ENCODE results near the gene ELMO3.

ELMO3 gene

DNA sequence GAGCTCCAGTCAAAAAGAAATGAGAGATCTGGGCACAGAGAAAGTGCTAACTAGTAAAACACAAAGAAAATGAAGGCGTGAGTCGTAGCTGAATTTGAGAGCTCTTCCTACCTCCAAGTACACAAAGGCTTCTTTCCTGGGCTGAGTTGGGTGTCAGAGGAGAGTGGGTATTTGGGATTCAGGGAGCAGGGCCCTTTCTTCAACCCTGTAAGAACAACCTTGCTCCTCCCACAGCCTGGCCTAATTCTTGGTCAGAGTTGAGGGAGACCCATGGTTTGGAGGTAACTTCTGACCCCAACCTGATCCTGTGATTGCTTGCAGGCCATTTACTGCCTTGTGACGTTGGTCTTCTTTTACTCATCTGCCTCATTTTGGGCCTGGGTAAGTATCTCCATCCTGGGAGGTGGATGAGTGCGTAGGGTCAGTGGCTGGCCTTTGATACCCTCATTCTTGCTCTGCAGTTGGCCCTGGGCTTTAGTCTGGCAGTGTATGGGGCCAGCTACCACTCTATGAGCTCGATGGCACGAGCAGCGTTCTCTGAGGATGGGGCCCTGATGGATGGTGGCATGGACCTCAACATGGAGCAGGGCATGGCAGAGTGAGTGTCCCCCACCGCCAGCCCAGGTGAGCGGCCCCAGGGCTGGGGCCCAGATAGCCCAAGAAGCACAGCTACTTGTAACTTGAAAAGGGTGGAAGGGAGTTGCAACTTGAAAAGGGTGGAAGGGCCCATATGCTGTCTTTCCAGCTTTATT lies 29.3 kb downstream of the ELMO3 start (continued):
- no peak for TF ChIP-seq ZNF530 (tag by site-specific recombination; IDR thresholded peaks at IDR 0.05; ENCODE audit: low read depth)
- TF ChIP-seq, protein P1, sequence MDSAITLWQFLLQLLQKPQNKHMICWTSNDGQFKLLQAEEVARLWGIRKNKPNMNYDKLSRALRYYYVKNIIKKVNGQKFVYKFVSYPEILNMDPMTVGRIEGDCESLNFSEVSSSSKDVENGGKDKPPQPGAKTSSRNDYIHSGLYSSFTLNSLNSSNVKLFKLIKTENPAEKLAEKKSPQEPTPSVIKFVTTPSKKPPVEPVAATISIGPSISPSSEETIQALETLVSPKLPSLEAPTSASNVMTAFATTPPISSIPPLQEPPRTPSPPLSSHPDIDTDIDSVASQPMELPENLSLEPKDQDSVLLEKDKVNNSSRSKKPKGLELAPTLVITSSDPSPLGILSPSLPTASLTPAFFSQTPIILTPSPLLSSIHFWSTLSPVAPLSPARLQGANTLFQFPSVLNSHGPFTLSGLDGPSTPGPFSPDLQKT (IDR thresholded peaks at IDR 0.05; ENCODE audit: borderline replicate concordance, low read depth, low read length) = no peak

DNA sequence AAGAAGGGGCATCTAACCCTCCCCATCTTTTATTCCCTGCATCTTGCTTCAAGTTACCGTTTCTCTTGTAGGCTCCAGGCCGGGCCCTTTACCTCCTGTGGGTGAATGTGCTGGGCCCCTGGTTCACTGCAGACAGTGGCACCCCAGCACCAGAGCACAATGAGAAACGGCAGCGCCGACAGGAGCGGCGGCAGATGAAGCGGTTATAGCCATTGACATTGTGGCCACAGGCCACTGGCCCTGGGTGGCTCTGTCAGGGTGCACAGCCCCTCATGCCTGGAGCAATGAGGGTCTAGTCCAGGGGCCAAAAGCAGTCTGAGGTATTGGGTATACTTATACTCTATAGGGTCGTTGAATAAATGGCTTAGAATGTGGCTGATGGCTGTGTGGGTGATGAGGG lies 30.0 kb downstream of the ELMO3 start:
- TF ChIP-seq ZNF623 (tag by site-specific recombination; IDR thresholded peaks at IDR 0.05) (no peak), ZNF169 (tag by site-specific recombination; IDR thresholded peaks at IDR 0.05) (no peak), ZNF138 (tag by site-specific recombination; IDR thresholded peaks at IDR 0.05; ENCODE audit: borderline replicate concordance) (no peak), ZNF571 (tag by site-specific recombination; IDR thresholded peaks at IDR 0.05) (no peak), ZNF133 (tag by site-specific recombination; IDR thresholded peaks at IDR 0.05) (no peak), IKZF3 (tag by site-specific recombination; IDR thresholded peaks at IDR 0.05) (no peak), SP2 (tag by site-specific recombination; IDR thresholded peaks at IDR 0.05) (no peak), RBAK (tag by site-specific recombination; IDR thresholded peaks at IDR 0.05) (no peak)
- ChIA-PET CTCF (no interaction called here), POLR2A (interaction anchor here (1.3 to 10.0 kb wide), 2 partner anchors 18 to 31 kb away, joined by 4 to 109 read pairs; partner anchors contain the start of genes FHOD1 and SLC9A5)
- H3K9me3 ChIP-seq (ENCODE audit: control insufficient read depth, insufficient read depth, low read depth, low read length) = no peaks in the 10 kb centered on the region
- no peak overlapping the region for H3K27ac ChIP-seq (ENCODE audit: extremely low read depth, low read depth, low read length)
- H3K4me3 ChIP-seq (ENCODE audit: low read depth, low read length) = no peak overlapping the region
- H3K36me3 ChIP-seq (ENCODE audit: control insufficient read depth in 2 of 2, insufficient read depth in 1 of 2, low read length in 2 of 2) = peaks cover 4 to 53% of the 10 kb centered on the region in 2 experiments; a peak in 2 of 3 replicates
- H3K4me1 ChIP-seq (ENCODE audit: control insufficient read depth, insufficient read depth, low read length) = no peaks in the 10 kb centered on the region

DNA sequence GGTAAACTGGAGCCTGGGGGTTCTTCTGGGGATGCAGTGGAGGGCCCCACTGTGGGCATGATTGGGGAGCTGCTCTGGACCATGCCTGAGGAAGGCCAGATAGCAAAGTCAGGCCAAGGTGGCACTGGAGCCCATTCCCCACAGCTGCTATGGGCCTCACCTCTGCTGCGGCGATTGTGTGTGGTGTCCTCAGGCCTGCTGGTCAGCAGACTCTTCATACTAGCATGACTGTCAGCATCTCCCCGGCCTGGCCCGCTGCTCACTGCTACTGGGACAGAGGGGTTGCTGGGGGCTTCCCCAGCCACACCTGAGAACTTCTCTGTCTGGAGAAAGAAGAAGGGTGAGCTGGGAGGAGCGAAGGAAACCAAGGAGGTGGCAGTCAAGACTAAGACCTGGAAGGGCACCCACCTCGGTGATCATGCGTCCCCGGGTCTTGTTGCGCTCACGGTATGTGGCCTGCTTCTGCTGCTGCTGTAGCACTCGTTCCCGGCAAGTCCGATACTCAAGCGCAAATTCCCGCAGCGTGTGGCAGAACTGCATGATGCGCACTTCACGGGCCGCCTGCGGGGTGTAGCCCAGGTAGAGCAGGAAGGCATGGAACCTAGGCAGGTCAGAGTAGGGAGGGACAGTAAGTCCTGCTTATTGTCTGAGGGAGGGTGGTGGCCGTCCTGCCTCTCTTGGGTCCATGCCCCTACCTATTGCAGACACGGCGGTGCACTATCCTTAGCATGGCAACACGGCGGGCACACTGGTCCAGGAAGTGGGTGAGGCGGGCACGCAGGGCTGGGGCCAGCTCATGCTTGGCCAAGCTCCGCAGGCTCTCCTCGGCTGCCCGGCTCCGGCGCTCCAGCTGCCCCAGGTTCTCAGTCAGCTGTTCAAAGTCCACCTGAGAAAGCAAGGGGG lies 31.2 kb downstream of the ELMO3 start:
- Histone ChIP-seq H3K36me3 (ENCODE audit: control insufficient read depth in 2 of 2, insufficient read depth in 1 of 2, low read length in 2 of 2) (peaks cover 4 to 63% of the 10 kb centered on the region in 2 experiments; a peak in 2 of 3 replicates), H3K27ac (ENCODE audit: extremely low read depth, low read depth, low read length) (no peak overlapping the region), H3K4me1 (ENCODE audit: control insufficient read depth, insufficient read depth, low read length) (no peaks in the 10 kb centered on the region), H3K4me3 (ENCODE audit: low read depth, low read length) (no peak overlapping the region), H3K9me3 (ENCODE audit: control insufficient read depth, insufficient read depth, low read depth, low read length) (no peaks in the 10 kb centered on the region)
- POLR2A ChIA-PET = interaction anchor here (10.0 kb wide), 1 partner anchor 17 kb away, joined by 109 read pairs; the partner anchor contains the start of genes FHOD1 and SLC9A5
- CTCF ChIA-PET = no interaction called here
- TF ChIP-seq ZBTB21 (tag by site-specific recombination; IDR thresholded peaks at IDR 0.05) (no peak), SALL2 (tag by site-specific recombination; IDR thresholded peaks at IDR 0.05; ENCODE audit: borderline replicate concordance) (no peak), ZSCAN16 (tag by site-specific recombination; IDR thresholded peaks at IDR 0.05) (no peak), FEZF1 (tag by site-specific recombination; IDR thresholded peaks at IDR 0.05) (no peak), ZSCAN23 (tag by site-specific recombination; IDR thresholded peaks at IDR 0.05) (no peak), YY1 (tag by site-specific recombination; IDR thresholded peaks at IDR 0.05) (no peak), ZNF221 (tag by site-specific recombination; IDR thresholded peaks at IDR 0.05; ENCODE audit: borderline replicate concordance) (no peak), ZNF768 (tag by site-specific recombination; IDR thresholded peaks at IDR 0.05) (no peak), ZNF501 (tag by site-specific recombination; IDR thresholded peaks at IDR 0.05) (no peak), TRIM28 (IDR thresholded peaks at IDR 0.05; ENCODE audit: borderline replicate concordance, low read length) (no peak), ZNF423 (tag by site-specific recombination; IDR thresholded peaks at IDR 0.05) (no peak), EGR2 (tag by site-specific recombination; IDR thresholded peaks at IDR 0.05; ENCODE audit: low read depth) (no peak)
- TF ChIP-seq, protein P2, sequence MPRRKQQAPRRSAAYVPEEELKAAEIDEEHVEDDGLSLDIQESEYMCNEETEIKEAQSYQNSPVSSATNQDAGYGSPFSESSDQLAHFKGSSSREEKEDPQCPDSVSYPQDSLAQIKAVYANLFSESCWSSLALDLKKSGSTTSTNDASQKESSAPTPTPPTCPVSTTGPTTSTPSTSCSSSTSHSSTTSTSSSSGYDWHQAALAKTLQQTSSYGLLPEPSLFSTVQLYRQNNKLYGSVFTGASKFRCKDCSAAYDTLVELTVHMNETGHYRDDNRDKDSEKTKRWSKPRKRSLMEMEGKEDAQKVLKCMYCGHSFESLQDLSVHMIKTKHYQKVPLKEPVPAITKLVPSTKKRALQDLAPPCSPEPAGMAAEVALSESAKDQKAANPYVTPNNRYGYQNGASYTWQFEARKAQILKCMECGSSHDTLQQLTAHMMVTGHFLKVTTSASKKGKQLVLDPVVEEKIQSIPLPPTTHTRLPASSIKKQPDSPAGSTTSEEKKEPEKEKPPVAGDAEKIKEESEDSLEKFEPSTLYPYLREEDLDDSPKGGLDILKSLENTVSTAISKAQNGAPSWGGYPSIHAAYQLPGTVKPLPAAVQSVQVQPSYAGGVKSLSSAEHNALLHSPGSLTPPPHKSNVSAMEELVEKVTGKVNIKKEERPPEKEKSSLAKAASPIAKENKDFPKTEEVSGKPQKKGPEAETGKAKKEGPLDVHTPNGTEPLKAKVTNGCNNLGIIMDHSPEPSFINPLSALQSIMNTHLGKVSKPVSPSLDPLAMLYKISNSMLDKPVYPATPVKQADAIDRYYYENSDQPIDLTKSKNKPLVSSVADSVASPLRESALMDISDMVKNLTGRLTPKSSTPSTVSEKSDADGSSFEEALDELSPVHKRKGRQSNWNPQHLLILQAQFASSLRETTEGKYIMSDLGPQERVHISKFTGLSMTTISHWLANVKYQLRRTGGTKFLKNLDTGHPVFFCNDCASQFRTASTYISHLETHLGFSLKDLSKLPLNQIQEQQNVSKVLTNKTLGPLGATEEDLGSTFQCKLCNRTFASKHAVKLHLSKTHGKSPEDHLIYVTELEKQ (tag by site-specific recombination; IDR thresholded peaks at IDR 0.05; ENCODE audit: borderline replicate concordance) = no peak
- TF ChIP-seq, protein P3, sequence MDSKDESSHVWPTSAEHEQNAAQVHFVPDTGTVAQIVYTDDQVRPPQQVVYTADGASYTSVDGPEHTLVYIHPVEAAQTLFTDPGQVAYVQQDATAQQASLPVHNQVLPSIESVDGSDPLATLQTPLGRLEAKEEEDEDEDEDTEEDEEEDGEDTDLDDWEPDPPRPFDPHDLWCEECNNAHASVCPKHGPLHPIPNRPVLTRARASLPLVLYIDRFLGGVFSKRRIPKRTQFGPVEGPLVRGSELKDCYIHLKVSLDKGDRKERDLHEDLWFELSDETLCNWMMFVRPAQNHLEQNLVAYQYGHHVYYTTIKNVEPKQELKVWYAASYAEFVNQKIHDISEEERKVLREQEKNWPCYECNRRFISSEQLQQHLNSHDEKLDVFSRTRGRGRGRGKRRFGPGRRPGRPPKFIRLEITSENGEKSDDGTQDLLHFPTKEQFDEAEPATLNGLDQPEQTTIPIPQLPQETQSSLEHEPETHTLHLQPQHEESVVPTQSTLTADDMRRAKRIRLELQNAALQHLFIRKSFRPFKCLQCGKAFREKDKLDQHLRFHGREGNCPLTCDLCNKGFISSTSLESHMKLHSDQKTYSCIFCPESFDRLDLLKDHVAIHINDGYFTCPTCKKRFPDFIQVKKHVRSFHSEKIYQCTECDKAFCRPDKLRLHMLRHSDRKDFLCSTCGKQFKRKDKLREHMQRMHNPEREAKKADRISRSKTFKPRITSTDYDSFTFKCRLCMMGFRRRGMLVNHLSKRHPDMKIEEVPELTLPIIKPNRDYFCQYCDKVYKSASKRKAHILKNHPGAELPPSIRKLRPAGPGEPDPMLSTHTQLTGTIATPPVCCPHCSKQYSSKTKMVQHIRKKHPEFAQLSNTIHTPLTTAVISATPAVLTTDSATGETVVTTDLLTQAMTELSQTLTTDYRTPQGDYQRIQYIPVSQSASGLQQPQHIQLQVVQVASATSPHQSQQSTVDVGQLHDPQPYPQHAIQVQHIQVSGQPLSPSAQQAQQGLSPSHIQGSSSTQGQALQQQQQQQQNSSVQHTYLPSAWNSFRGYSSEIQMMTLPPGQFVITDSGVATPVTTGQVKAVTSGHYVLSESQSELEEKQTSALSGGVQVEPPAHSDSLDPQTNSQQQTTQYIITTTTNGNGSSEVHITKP (tag by site-specific recombination; IDR thresholded peaks at IDR 0.05) = no peak
